HCT116 (cell line): ENCODE results near the gene SLC35E4. TPM values are rescaled to one million over a fixed set of nuclear protein-coding genes. Genes with fewer than 3 reads are reported as not detected.

ENCODE experiments used
- ATAC-seq: fragments of 200-7000 bp; cut with Tn5 transposase; 2 replicates; pipeline ENCODE4 v1.9.1; 2020; ENCODE audit warnings: mild to moderate bottlenecking, moderate library complexity
- BruUV-seq: library from RNA; stranded (reverse); fragments of 400-500 nt; replicated peaks from 2 replicates; lab custom pipeline; 2021; lab: Mats Ljungman, UMichigan
- CTCF ChIA-PET: fragments of 300-600 bp; sonication (Branson Sonifier 250); formaldehyde crosslinking; loops from one replicate; lab custom pipeline; 2021; ENCODE audit warnings: antibody characterized with exemption; lab: Charles Lee
- POLR2A ChIA-PET: fragments of 300-600, 350-600 bp; sonication (Branson Sonifier 250); formaldehyde crosslinking; loops from one replicate; lab custom pipeline; 2021; ENCODE audit warnings: antibody characterized with exemption; lab: Charles Lee
- RAD21 ChIA-PET, 2 experiments: fragments of 300-600 bp; sonication (Branson Sonifier 250); formaldehyde crosslinking; loops; one replicate each; lab custom pipeline; 2023; ENCODE audit warnings: low total read pairs in 2 of 2; ENCODE audit not compliant: uncharacterized antibody in 2 of 2, unreplicated experiment in 2 of 2, low non-redundant PET in 1 of 2; lab: Charles Lee
- DNase-seq: peaks from one replicate; pipeline ENCODE4 v3.0.0-alpha.2; 2010; ENCODE audit warnings: low read depth, low spot score
- H2AFZ ChIP-seq: fragments of 200-600 bp; shearing (Covaris generic), sonication (generic); 2 replicates; pipeline ENCODE4 v1.6.1; 2017; ENCODE audit warnings: low read depth, mixed run types, mixed read lengths, antibody characterized with exemption, low read length; ENCODE audit not compliant: poor library complexity, severe bottlenecking
- H3K27ac ChIP-seq: 2 replicates; pipeline ENCODE4 v1.5.1; 2012; ENCODE audit warnings: low read depth, low read length
- H3K27me3 ChIP-seq: fragments of 200-600 bp; sonication (generic); 2 replicates; pipeline ENCODE4 v1.6.1; 2016; ENCODE audit warnings: mixed run types, low read length, mixed read lengths; ENCODE audit not compliant: insufficient read depth
- H3K36me3 ChIP-seq, 2 experiments: fragments of 200-500 bp in 1 of 2; fragments of 200-600 bp in 1 of 2; sonication (Bioruptor generic) in 1 of 2; sonication (generic) in 1 of 2; 2 replicates each; pipeline versions ENCODE4 v1.5.1 to v1.6.1; 2014 to 2016; ENCODE audit warnings: low read length in 2 of 2, inconsistent platforms in 1 of 2, mixed read lengths in 1 of 2, mixed run types in 1 of 2; ENCODE audit not compliant: insufficient read depth in 2 of 2, control insufficient read depth in 1 of 2
- H3K4me1 ChIP-seq, 2 experiments: fragments of 200-600 bp in 1 of 2; sonication (generic) in 1 of 2; 2 replicates each; pipeline versions ENCODE4 v1.5.1 to v1.6.1; 2012 to 2017; ENCODE audit warnings: low read length in 2 of 2, inconsistent platforms in 1 of 2, mild to moderate bottlenecking in 1 of 2, mixed read lengths in 1 of 2, mixed run types in 1 of 2, moderate library complexity in 1 of 2; ENCODE audit not compliant: insufficient read depth in 2 of 2, control insufficient read depth in 1 of 2
- H3K4me2 ChIP-seq: fragments of 200-600 bp; sonication (generic); 2 replicates; pipeline ENCODE4 v1.6.1; 2017; ENCODE audit warnings: mixed run types, low read length, mixed read lengths
- H3K4me3 ChIP-seq, 2 experiments: fragments of 200-600 bp in 1 of 2; sonication (generic) in 1 of 2; replicated peaks in 1 of 2; 2 replicates each; pipeline ENCODE4 v1.5.1; 2011 to 2016; ENCODE audit warnings: low read length in 2 of 2, control low read depth in 1 of 2, low read depth in 1 of 2, mild to moderate bottlenecking in 1 of 2, mixed read lengths in 1 of 2, mixed run types in 1 of 2
- H3K79me2 ChIP-seq: fragments of 200-600 bp; sonication (generic); 2 replicates; pipeline ENCODE4 v1.6.1; 2017; ENCODE audit warnings: mild to moderate bottlenecking, mixed run types, low read length, moderate library complexity, mixed read lengths; ENCODE audit not compliant: insufficient read depth
- H3K9ac ChIP-seq: fragments of 200-600 bp; sonication (generic); 2 replicates; pipeline ENCODE4 v1.6.1; 2016; ENCODE audit warnings: low read length, mixed read lengths
- H3K9me2 ChIP-seq: fragments of 200-600 bp; sonication (generic), shearing (Covaris generic); 2 replicates; pipeline ENCODE4 v1.6.1; 2017; ENCODE audit warnings: mixed run types, mild to moderate bottlenecking, moderate library complexity; ENCODE audit not compliant: insufficient read depth
- H3K9me3 ChIP-seq, 2 experiments: fragments of 200-500 bp in 1 of 2; fragments of 200-600 bp in 1 of 2; sonication (Bioruptor generic) in 1 of 2; sonication (generic) in 1 of 2; 2 replicates each; pipeline ENCODE4 v1.6.1; 2014 to 2017; ENCODE audit warnings: low read length in 2 of 2, mixed read lengths in 2 of 2, inconsistent platforms in 1 of 2, low read depth in 1 of 2, mild to moderate bottlenecking in 1 of 2, mixed run types in 1 of 2, moderate library complexity in 1 of 2; ENCODE audit not compliant: control insufficient read depth in 1 of 2, insufficient read depth in 1 of 2
- H4K20me1 ChIP-seq: fragments of 200-600 bp; sonication (generic), shearing (Covaris generic); 2 replicates; pipeline ENCODE4 v1.6.1; 2017; ENCODE audit warnings: mixed run types, mild to moderate bottlenecking, moderate library complexity; ENCODE audit not compliant: insufficient read depth
- CBX3 ChIP-seq: IDR thresholded peaks from 2 replicates; pipeline ENCODE4 v1.6.1; 2012; ENCODE audit warnings: low read depth
- CTCF ChIP-seq, 3 experiments: fragments of 200-600 bp in 1 of 3; sonication (generic) in 1 of 3; IDR thresholded peaks in 2 of 3; conservative IDR thresholded peaks in 1 of 3; 2 replicates each; pipeline ENCODE4 v1.5.1; 2012 to 2017; ENCODE audit warnings: low read depth in 2 of 3, low read length in 2 of 3, antibody characterized with exemption in 1 of 3, borderline replicate concordance in 1 of 3, control low read depth in 1 of 3, mild to moderate bottlenecking in 1 of 3, mixed read lengths in 1 of 3, mixed run types in 1 of 3, moderate library complexity in 1 of 3; ENCODE audit not compliant: insufficient read depth in 1 of 3
- ELF1 ChIP-seq: IDR thresholded peaks from 2 replicates; pipeline ENCODE4 v1.6.1; 2012; ENCODE audit warnings: low read depth, borderline replicate concordance
- EZH2phosphoT487 ChIP-seq: fragments of 200-600 bp; IDR thresholded peaks from 2 replicates; pipeline ENCODE4 v1.6.1; 2018; ENCODE audit warnings: antibody characterized with exemption, borderline replicate concordance
- FOSL1 ChIP-seq: IDR thresholded peaks from 2 replicates; pipeline ENCODE4 v1.6.1; 2012; ENCODE audit warnings: low read depth
- MAX ChIP-seq: IDR thresholded peaks from 2 replicates; pipeline ENCODE4 v1.6.1; 2012
- POLR2AphosphoS5 ChIP-seq: IDR thresholded peaks from 2 replicates; pipeline ENCODE4 v1.6.1; 2011; ENCODE audit warnings: mild to moderate bottlenecking, low read depth, low read length, moderate library complexity
- SIN3A ChIP-seq: IDR thresholded peaks from 2 replicates; pipeline ENCODE4 v1.6.1; 2012; ENCODE audit warnings: low read depth
- SP1 ChIP-seq: IDR thresholded peaks from 2 replicates; pipeline ENCODE4 v1.6.1; 2012; ENCODE audit warnings: low read depth
- ZFX ChIP-seq: fragments of 450-650 bp; IDR thresholded peaks from 2 replicates; pipeline ENCODE4 v1.6.1; 2017
- intact Hi-C: fragments of 100-400 bp; cut with micrococcal nuclease; formaldehyde crosslinking; loops from 2 replicates; pipeline ENCODE4 v1.10.0; 2022
- total RNA-seq: library from RNA; stranded (reverse); gene quantifications from one replicate; pipeline ENCODE4 v1.2.1, GENCODE V29; 2021; ENCODE audit not compliant: unreplicated experiment
- TF ChIP-seq, protein P1 (sequence below): IDR thresholded peaks from 2 replicates; pipeline ENCODE4 v1.6.1; 2012

SLC35E4 gene
- total RNA-seq, 1 experiment from 2014 or later, result 6.2 TPM

- TF ChIP-seq, protein P1, sequence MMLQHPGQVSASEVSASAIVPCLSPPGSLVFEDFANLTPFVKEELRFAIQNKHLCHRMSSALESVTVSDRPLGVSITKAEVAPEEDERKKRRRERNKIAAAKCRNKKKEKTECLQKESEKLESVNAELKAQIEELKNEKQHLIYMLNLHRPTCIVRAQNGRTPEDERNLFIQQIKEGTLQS, result no peak
- TF ChIP-seq SP1 (no peak), SIN3A (no peak), FOSL1 (no peak), MAX (no peak), ZFX (no peak)
- TF ChIP-seq, all 23 proteins: peak for 0
Measured at GRCh38 chr22:30650508-30651116, 15.0 kb downstream of the SLC35E4 start (continued).

- H3K9ac ChIP-seq, result no peak overlapping the region
- POLR2A ChIA-PET, result no interaction called here
- H3K4me2 ChIP-seq, result no peak overlapping the region
- H2AFZ ChIP-seq, result no peak overlapping the region
- RAD21 ChIA-PET, result no interaction called here
- TF ChIP-seq CTCF (IDR thresholded peaks at IDR 0.05 in 2 of 3, conservative IDR thresholded peaks at IDR 0.05 in 1 of 3; ENCODE audit: borderline replicate concordance in 1 of 3, insufficient read depth in 1 of 3, low read depth in 2 of 3, low read length in 2 of 3), result no peak
- TF ChIP-seq POLR2AphosphoS5, result no peak
- TF ChIP-seq ELF1, result no peak
- no peak for TF ChIP-seq CBX3
- TF ChIP-seq ZFX, result no peak
- no peak for TF ChIP-seq EZH2phosphoT487
- H3K79me2 ChIP-seq, result no peaks in the 10 kb centered on the region
- ATAC-seq (no peak), DNase-seq (no peak)
- H3K4me1 ChIP-seq, result peaks cover 18 to 30% of the 10 kb centered on the region in 2 experiments
- intact Hi-C loops, result no loop called here
- CTCF ChIA-PET, result no interaction called here
- no peak overlapping the region for H3K4me3 ChIP-seq
- no peaks in the 10 kb centered on the region for H3K36me3 ChIP-seq
- H3K9me2 ChIP-seq, result no peaks in the 10 kb centered on the region
- no TSS peak for BruUV-seq
- no peak overlapping the region for H3K27ac ChIP-seq
- no peaks in the 10 kb centered on the region for H3K9me3 ChIP-seq
- no peaks in the 10 kb centered on the region for H3K27me3 ChIP-seq
- no peaks in the 10 kb centered on the region for H4K20me1 ChIP-seq
Measured at GRCh38 chr22:30652852-30653251, 17.3 kb downstream of the SLC35E4 start.
